IMR-90 (cell line): ENCODE data around the gene PLEKHJ1. TPM values are rescaled to one million over a fixed set of nuclear protein-coding genes. Genes with fewer than 3 reads are reported as not detected.

Experiments used
- ATAC-seq: fragments of 200-7000 bp; cut with Tn5 transposase; 2 replicates; pipeline ENCODE4 v1.9.1; 2020; ENCODE audit warnings: low read depth, mild to moderate bottlenecking, moderate library complexity
- BruUV-seq: library from RNA; stranded (reverse); fragments of 400-500 nt; replicated peaks from 2 replicates; lab custom pipeline; 2021; lab: Mats Ljungman, UMichigan
- CTCF ChIA-PET: fragments of 300-600 bp; formaldehyde crosslinking; extraction: SDS; loops from one replicate; lab custom pipeline; 2021; ENCODE audit warnings: antibody characterized with exemption; lab: Yijun Ruan, JAX
- POLR2A ChIA-PET: fragments of 300-600 bp; sonication (Branson Sonifier 250); formaldehyde crosslinking; loops from one replicate; lab custom pipeline; 2022; ENCODE audit warnings: antibody characterized with exemption; ENCODE audit not compliant: unreplicated experiment; lab: Charles Lee
- DNase-seq: peaks from one replicate; pipeline ENCODE4 v3.0.0; 2013
- H2AFZ ChIP-seq: replicated peaks from 2 replicates; pipeline ENCODE3; 2013; ENCODE audit warnings: low read length, mild to moderate bottlenecking; ENCODE audit not compliant: poor library complexity
- H2AK5ac ChIP-seq: 2 replicates; pipeline ENCODE4 v1.6.1; 2013; ENCODE audit warnings: low read depth, low read length, inconsistent platforms
- H2AK9ac ChIP-seq: replicated peaks from 2 replicates; pipeline ENCODE3; 2013; ENCODE audit warnings: mild to moderate bottlenecking, low read depth, low read length, moderate library complexity; ENCODE audit not compliant: poor library complexity
- H2BK120ac ChIP-seq: 2 replicates; pipeline ENCODE4 v1.6.1; 2013; ENCODE audit warnings: low read depth, low read length, inconsistent platforms
- H2BK15ac ChIP-seq: 3 replicates; pipeline ENCODE4 v1.6.1; 2013; ENCODE audit warnings: low read depth, low read length, inconsistent platforms
- H2BK20ac ChIP-seq: 2 replicates; pipeline ENCODE4 v1.6.1; 2013; ENCODE audit warnings: low read depth, mild to moderate bottlenecking, inconsistent platforms, low read length, moderate library complexity
- H2BK5ac ChIP-seq: 2 replicates; pipeline ENCODE4 v1.6.1; 2013; ENCODE audit warnings: mild to moderate bottlenecking, low read depth, low read length, inconsistent platforms; ENCODE audit not compliant: poor library complexity, severe bottlenecking
- H3K14ac ChIP-seq: replicated peaks from 2 replicates; pipeline ENCODE4 v1.6.1; 2013; ENCODE audit warnings: low read depth, low read length, inconsistent platforms
- H3K18ac ChIP-seq: 2 replicates; pipeline ENCODE4 v1.6.1; 2013; ENCODE audit warnings: low read depth, low read length, control low read depth
- H3K23ac ChIP-seq: 2 replicates; pipeline ENCODE4 v1.6.1; 2013; ENCODE audit warnings: low read depth, low read length, inconsistent platforms
- H3K27ac ChIP-seq: 2 replicates; pipeline ENCODE4 v1.5.1; 2013; ENCODE audit warnings: mild to moderate bottlenecking, control low read depth, low read length; ENCODE audit not compliant: insufficient read depth
- H3K27me3 ChIP-seq: 2 replicates; pipeline ENCODE4 v1.6.1; 2013; ENCODE audit warnings: low read length; ENCODE audit not compliant: control insufficient read depth, insufficient read depth
- H3K36me3 ChIP-seq: 2 replicates; pipeline ENCODE4 v1.6.1; 2013; ENCODE audit warnings: low read length, mixed read lengths; ENCODE audit not compliant: control insufficient read depth, insufficient read depth
- H3K4ac ChIP-seq: 2 replicates; pipeline ENCODE4 v1.6.1; 2013; ENCODE audit warnings: low read depth, low read length, inconsistent platforms
- H3K4me1 ChIP-seq: 2 replicates; pipeline ENCODE4 v1.6.1; 2013; ENCODE audit warnings: low read length, mixed read lengths; ENCODE audit not compliant: control insufficient read depth, insufficient read depth
- H3K4me2 ChIP-seq: 2 replicates; pipeline ENCODE4 v1.6.1; 2013; ENCODE audit warnings: low read depth, mild to moderate bottlenecking, control low read depth, low read length, moderate library complexity
- H3K4me3 ChIP-seq: 2 replicates; pipeline ENCODE4 v1.5.1; 2013; ENCODE audit warnings: low read depth, mild to moderate bottlenecking, control low read depth, low read length, moderate library complexity; ENCODE audit not compliant: insufficient read depth
- H3K56ac ChIP-seq: 2 replicates; pipeline ENCODE4 v1.6.1; 2013; ENCODE audit warnings: low read length, inconsistent platforms; ENCODE audit not compliant: insufficient read depth; ENCODE audit errors: extremely low read depth
- H3K79me1 ChIP-seq, 2 experiments: 2 replicates each; pipeline ENCODE4 v1.6.1; 2013; ENCODE audit warnings: low read length in 2 of 2, inconsistent platforms in 1 of 2, low read depth in 1 of 2
- H3K9ac ChIP-seq: 2 replicates; pipeline ENCODE4 v1.6.1; 2013; ENCODE audit warnings: low read depth, low read length, control low read depth
- H3K9me1 ChIP-seq: 2 replicates; pipeline ENCODE4 v1.6.1; 2013; ENCODE audit warnings: low read length, inconsistent platforms; ENCODE audit not compliant: insufficient read depth
- H3K9me3 ChIP-seq: 2 replicates; pipeline ENCODE4 v1.6.1; 2013; ENCODE audit warnings: low read length; ENCODE audit not compliant: control insufficient read depth, insufficient read depth
- H4K20me1 ChIP-seq: 2 replicates; pipeline ENCODE4 v1.6.1; 2013; ENCODE audit warnings: low read length, inconsistent platforms; ENCODE audit not compliant: insufficient read depth
- H4K5ac ChIP-seq: 2 replicates; pipeline ENCODE4 v1.6.1; 2013; ENCODE audit warnings: mild to moderate bottlenecking, low read depth, low read length, control low read depth
- H4K8ac ChIP-seq, 2 experiments: 2 replicates each; pipeline ENCODE4 v1.6.1; 2013; ENCODE audit warnings: low read depth in 2 of 2, low read length in 2 of 2, control low read depth in 1 of 2, inconsistent platforms in 1 of 2
- H4K91ac ChIP-seq: 2 replicates; pipeline ENCODE4 v1.6.1; 2013; ENCODE audit warnings: low read depth, low read length, inconsistent platforms; ENCODE audit not compliant: insufficient read depth
- BHLHE40 ChIP-seq: fragments of 150-350 bp; IDR thresholded peaks from 2 replicates; pipeline ENCODE4 v1.6.1; 2016; ENCODE audit warnings: mild to moderate bottlenecking, low read depth, low read length
- CEBPB ChIP-seq: IDR thresholded peaks from 2 replicates; pipeline ENCODE4 v1.6.1; 2012; ENCODE audit warnings: low read depth, low read length, improper control_type of control experiment
- CHD1 ChIP-seq: IDR thresholded peaks from 2 replicates; pipeline ENCODE4 v1.6.1; 2012; ENCODE audit warnings: low read depth, low read length, improper control_type of control experiment
- FOS ChIP-seq: fragments of 150-350 bp; IDR thresholded peaks from 2 replicates; pipeline ENCODE4 v1.6.1; 2016; ENCODE audit warnings: low read depth, low read length
- MAFK ChIP-seq: IDR thresholded peaks from 2 replicates; pipeline ENCODE4 v1.6.1; 2012; ENCODE audit warnings: low read depth, low read length, improper control_type of control experiment
- MAZ ChIP-seq: IDR thresholded peaks from 2 replicates; pipeline ENCODE4 v1.6.1; 2012; ENCODE audit warnings: low read depth, mild to moderate bottlenecking, low read length, improper control_type of control experiment, moderate library complexity, borderline replicate concordance
- NFE2L2 ChIP-seq: fragments of 150-350 bp; IDR thresholded peaks from 2 replicates; pipeline ENCODE4 v1.6.1; 2016; ENCODE audit warnings: low read depth, mild to moderate bottlenecking, low read length
- POLR2A ChIP-seq: IDR thresholded peaks from 2 replicates; pipeline ENCODE4 v1.6.1; 2012; ENCODE audit warnings: mild to moderate bottlenecking, low read depth, low read length
- RAD21 ChIP-seq: IDR thresholded peaks from 2 replicates; pipeline ENCODE4 v1.6.1; 2012; ENCODE audit warnings: low read length, improper control_type of control experiment
- RCOR1 ChIP-seq: IDR thresholded peaks from 2 replicates; pipeline ENCODE4 v1.6.1; 2012; ENCODE audit warnings: mild to moderate bottlenecking, low read length, improper control_type of control experiment; ENCODE audit not compliant: insufficient replicate concordance
- RFX5 ChIP-seq: IDR thresholded peaks from 2 replicates; pipeline ENCODE4 v1.8.0; 2012; ENCODE audit warnings: low read depth, mild to moderate bottlenecking, low read length, moderate library complexity
- SMC3 ChIP-seq: fragments of 150-350 bp; IDR thresholded peaks from 2 replicates; pipeline ENCODE4 v1.6.1; 2016; ENCODE audit warnings: low read depth, mild to moderate bottlenecking, antibody characterized with exemption, low read length, moderate library complexity
- WGBS, 2 experiments: methylation state at CpG; one replicate each; pipeline versions ENCODE4 v1.1.5 to v1.1.7; 2013; ENCODE audit warnings: missing lambda C conversion rate in 2 of 2; ENCODE audit not compliant: insufficient read length in 1 of 2; ENCODE audit errors: extremely low coverage in 2 of 2; 5-methylcytosine and 5-hydroxymethylcytosine counted together
- dilution Hi-C: fragments of 300-500 bp; cut with HindIII; formaldehyde crosslinking; loops from one replicate; pipeline ENCODE4 v1.14.3; 2018; ENCODE audit warnings: low sequenced_read_pairs; ENCODE audit not compliant: unreplicated experiment
- in situ Hi-C: fragments of 300-500 bp; cut with MboI; formaldehyde crosslinking; loops from 3 replicates; pipeline ENCODE4 v1.14.3; 2019; ENCODE audit warnings: low sequenced_read_pairs, inconsistent platforms, mixed read lengths
- intact Hi-C: fragments of 100-400 bp; cut with micrococcal nuclease; formaldehyde crosslinking; loops from 2 replicates; pipeline ENCODE4 v1.10.0; 2022
- polyA plus RNA-seq, 3 experiments: library from polyadenylated mRNA; depleted of rRNA; stranded (reverse); fragments of >200 nt; gene quantifications; 2 replicates each; pipeline ENCODE4 v1.2.3, GENCODE V29; 2012; ENCODE audit warnings: low replicate concordance in 1 of 3
- total RNA-seq: library from RNA; depleted of rRNA; stranded (reverse); fragments of >200 nt; gene quantifications from 2 replicates; pipeline ENCODE4 v1.2.3, GENCODE V29; 2012
- TF ChIP-seq, protein P1 (sequence below): fragments of 150-350 bp; IDR thresholded peaks from 2 replicates; pipeline ENCODE4 v1.6.1; 2016; ENCODE audit warnings: low read depth, mild to moderate bottlenecking, low read length, moderate library complexity, borderline replicate concordance
- TF ChIP-seq, protein P2 (sequence below): fragments of 150-350 bp; IDR thresholded peaks from 2 replicates; pipeline ENCODE4 v1.6.1; 2017; ENCODE audit warnings: mild to moderate bottlenecking, antibody characterized with exemption, low read length, low read depth
- TF ChIP-seq, protein P3 (sequence below): conservative IDR thresholded peaks from 2 replicates; pipeline ENCODE4 v1.5.1; 2012; ENCODE audit warnings: mild to moderate bottlenecking, low read depth, low read length, improper control_type of control experiment

PLEKHJ1 gene
- total and polyA plus RNA-seq, 2 of the 4 experiments (the other 2 are of a cell fraction): 31.7 to 62.8 TPM

DNA sequence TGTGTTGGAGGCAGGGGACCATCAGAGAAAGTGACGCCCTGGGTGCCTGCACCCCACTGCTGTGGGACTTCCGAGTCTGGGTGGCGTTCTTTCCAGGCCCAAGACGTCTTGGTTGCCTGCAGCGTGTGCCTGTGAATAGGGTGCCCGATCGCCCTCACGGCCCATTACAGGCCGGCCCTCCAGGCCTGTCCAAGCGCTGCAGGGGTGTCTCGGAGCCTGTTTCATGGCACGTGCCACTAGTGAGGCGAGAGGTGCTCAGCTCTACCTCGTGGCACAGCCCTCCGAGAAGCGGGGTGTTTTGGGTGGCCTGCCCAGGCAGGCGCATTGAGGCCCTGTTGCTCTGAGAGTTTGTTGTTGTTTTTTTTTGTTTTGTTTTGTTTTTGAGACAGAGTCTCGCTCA, 42.3 kb downstream of the PLEKHJ1 start:
- Histone ChIP-seq H3K36me3 (peaks cover 64% of the 10 kb centered on the region), H3K27me3 (no peaks in the 10 kb centered on the region), H3K9me3 (no peaks in the 10 kb centered on the region), H4K8ac (no peak overlapping the region), H2BK120ac (no peak overlapping the region), H3K18ac (no peak overlapping the region), H2BK15ac (no peak overlapping the region), H2BK20ac (no peak overlapping the region), H3K9ac (no peak overlapping the region), H2AFZ (no peak overlapping the region), H3K4ac (no peak overlapping the region), H3K23ac (no peak overlapping the region), H3K9me1 (peaks cover 3% of the 10 kb centered on the region), H2AK9ac (no peak overlapping the region), H3K4me1 (no peaks in the 10 kb centered on the region; the same call in 1 of the 2 replicates), H3K79me1 (peaks cover 17 to 86% of the 10 kb centered on the region in 2 experiments), H4K5ac (no peak overlapping the region), H3K56ac (no peak overlapping the region), H4K20me1 (peaks cover 35% of the 10 kb centered on the region), H3K4me2 (no peak overlapping the region), H4K91ac (no peak overlapping the region), H3K14ac (no peak overlapping the region), H2AK5ac (no peak overlapping the region), H2BK5ac (no peak overlapping the region), H3K4me3 (no peak overlapping the region), H3K27ac (no peak overlapping the region)
- in situ Hi-C loops (no loop called here), dilution Hi-C loops (no loop called here), intact Hi-C loops (no loop called here)
- TF ChIP-seq CEBPB (no peak), NFE2L2 (no peak), RFX5 (no peak), FOS (no peak), MAZ (no peak), RAD21 (no peak), RCOR1 (no peak), POLR2A (no peak), CHD1 (no peak), SMC3 (no peak), BHLHE40 (no peak), MAFK (no peak)
- TF ChIP-seq, protein P1, sequence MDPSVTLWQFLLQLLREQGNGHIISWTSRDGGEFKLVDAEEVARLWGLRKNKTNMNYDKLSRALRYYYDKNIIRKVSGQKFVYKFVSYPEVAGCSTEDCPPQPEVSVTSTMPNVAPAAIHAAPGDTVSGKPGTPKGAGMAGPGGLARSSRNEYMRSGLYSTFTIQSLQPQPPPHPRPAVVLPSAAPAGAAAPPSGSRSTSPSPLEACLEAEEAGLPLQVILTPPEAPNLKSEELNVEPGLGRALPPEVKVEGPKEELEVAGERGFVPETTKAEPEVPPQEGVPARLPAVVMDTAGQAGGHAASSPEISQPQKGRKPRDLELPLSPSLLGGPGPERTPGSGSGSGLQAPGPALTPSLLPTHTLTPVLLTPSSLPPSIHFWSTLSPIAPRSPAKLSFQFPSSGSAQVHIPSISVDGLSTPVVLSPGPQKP: no peak
- TF ChIP-seq, protein P2, sequence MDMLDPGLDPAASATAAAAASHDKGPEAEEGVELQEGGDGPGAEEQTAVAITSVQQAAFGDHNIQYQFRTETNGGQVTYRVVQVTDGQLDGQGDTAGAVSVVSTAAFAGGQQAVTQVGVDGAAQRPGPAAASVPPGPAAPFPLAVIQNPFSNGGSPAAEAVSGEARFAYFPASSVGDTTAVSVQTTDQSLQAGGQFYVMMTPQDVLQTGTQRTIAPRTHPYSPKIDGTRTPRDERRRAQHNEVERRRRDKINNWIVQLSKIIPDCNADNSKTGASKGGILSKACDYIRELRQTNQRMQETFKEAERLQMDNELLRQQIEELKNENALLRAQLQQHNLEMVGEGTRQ: no peak
- TF ChIP-seq, protein P3, sequence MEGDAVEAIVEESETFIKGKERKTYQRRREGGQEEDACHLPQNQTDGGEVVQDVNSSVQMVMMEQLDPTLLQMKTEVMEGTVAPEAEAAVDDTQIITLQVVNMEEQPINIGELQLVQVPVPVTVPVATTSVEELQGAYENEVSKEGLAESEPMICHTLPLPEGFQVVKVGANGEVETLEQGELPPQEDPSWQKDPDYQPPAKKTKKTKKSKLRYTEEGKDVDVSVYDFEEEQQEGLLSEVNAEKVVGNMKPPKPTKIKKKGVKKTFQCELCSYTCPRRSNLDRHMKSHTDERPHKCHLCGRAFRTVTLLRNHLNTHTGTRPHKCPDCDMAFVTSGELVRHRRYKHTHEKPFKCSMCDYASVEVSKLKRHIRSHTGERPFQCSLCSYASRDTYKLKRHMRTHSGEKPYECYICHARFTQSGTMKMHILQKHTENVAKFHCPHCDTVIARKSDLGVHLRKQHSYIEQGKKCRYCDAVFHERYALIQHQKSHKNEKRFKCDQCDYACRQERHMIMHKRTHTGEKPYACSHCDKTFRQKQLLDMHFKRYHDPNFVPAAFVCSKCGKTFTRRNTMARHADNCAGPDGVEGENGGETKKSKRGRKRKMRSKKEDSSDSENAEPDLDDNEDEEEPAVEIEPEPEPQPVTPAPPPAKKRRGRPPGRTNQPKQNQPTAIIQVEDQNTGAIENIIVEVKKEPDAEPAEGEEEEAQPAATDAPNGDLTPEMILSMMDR: no peak
- no peak for ATAC-seq
- CTCF ChIA-PET: no interaction called here
- WGBS, 2 experiments: 93% methylated on average over 11 of the region's 18 CpGs; no CpG with 5 or more reads in 1 of the 2 experiments
- POLR2A ChIA-PET: no interaction called here
- DNase-seq: no peak
- BruUV-seq: no TSS peak
